Glutamatergic neuron (in vitro differentiated cells): ENCODE measurements around the gene TET1. TPM values are rescaled to one million over a fixed set of nuclear protein-coding genes. Genes with fewer than 3 reads are reported as not detected.
"Not testable (repeated sequence)": the region's sequence is repeated elsewhere in the genome, so short reads cannot be mapped to it uniquely, and the experiment has no call there.

Experiments used
- DNase-seq: peaks from one replicate; pipeline ENCODE4 v3.0.0; 2022
- H3K27ac Mint-ChIP-seq: one replicate; pipeline ENCODE4 v1.8.0; 2020; ENCODE audit warnings: mild to moderate bottlenecking, mixed read lengths, inconsistent platforms; ENCODE audit not compliant: unreplicated experiment
- H3K27me3 Mint-ChIP-seq: one replicate; pipeline ENCODE4 v1.8.0; 2020; ENCODE audit warnings: mild to moderate bottlenecking, moderate library complexity, mixed read lengths, inconsistent platforms; ENCODE audit not compliant: unreplicated experiment
- H3K36me3 Mint-ChIP-seq: one replicate; pipeline ENCODE4 v1.8.0; 2020; ENCODE audit warnings: mild to moderate bottlenecking, mixed read lengths, inconsistent platforms; ENCODE audit not compliant: unreplicated experiment
- H3K4me1 Mint-ChIP-seq: one replicate; pipeline ENCODE4 v1.8.0; 2020; ENCODE audit warnings: mild to moderate bottlenecking, low read depth, mixed read lengths, inconsistent platforms; ENCODE audit not compliant: unreplicated experiment
- H3K4me3 Mint-ChIP-seq: one replicate; pipeline ENCODE4 v1.8.0; 2020; ENCODE audit warnings: mild to moderate bottlenecking, mixed read lengths, inconsistent platforms; ENCODE audit not compliant: unreplicated experiment
- H3K9me3 Mint-ChIP-seq: one replicate; pipeline ENCODE4 v1.8.0; 2020; ENCODE audit warnings: mild to moderate bottlenecking, moderate library complexity, mixed read lengths, inconsistent platforms; ENCODE audit not compliant: unreplicated experiment
- total RNA-seq: library from RNA; stranded (reverse); fragmentation: NEBNext Ultra II Directional; extraction: Animal tissue kit (Norgen Biotek cat#: 25700); gene quantifications from one replicate; pipeline ENCODE4 v1.2.1, GENCODE V29; 2021; ENCODE audit not compliant: unreplicated experiment
- TF ChIP-seq, protein P1 (sequence below): fragments of 200-600 bp; sonication (generic); IDR thresholded peaks from one replicate; pipeline ENCODE4 v1.5.0; 2021; ENCODE audit not compliant: partially characterized antibody, unreplicated experiment

Gene TET1
- total RNA-seq, 1 donor from 2014 or later: 31.6 TPM

DNA sequence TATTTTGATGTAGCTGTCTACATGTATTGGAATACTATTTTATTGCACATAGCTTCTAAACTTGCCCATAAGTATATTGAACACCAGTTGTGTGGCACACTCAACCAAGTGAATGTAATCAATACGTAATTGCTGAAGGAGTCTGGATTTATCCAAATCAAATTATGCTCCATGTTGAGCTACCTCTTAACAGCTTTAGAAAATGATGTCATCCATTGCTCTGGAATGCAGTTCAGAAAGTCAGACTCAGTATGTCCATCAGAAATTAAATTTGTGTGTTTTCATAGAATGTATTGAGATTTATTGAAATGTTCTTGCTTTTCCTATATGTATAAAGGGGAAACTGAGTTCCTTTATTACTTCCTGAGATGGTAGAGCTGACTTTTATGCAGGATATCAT lies 135.9 kb downstream of the TET1 start:
- TF ChIP-seq, protein P1, sequence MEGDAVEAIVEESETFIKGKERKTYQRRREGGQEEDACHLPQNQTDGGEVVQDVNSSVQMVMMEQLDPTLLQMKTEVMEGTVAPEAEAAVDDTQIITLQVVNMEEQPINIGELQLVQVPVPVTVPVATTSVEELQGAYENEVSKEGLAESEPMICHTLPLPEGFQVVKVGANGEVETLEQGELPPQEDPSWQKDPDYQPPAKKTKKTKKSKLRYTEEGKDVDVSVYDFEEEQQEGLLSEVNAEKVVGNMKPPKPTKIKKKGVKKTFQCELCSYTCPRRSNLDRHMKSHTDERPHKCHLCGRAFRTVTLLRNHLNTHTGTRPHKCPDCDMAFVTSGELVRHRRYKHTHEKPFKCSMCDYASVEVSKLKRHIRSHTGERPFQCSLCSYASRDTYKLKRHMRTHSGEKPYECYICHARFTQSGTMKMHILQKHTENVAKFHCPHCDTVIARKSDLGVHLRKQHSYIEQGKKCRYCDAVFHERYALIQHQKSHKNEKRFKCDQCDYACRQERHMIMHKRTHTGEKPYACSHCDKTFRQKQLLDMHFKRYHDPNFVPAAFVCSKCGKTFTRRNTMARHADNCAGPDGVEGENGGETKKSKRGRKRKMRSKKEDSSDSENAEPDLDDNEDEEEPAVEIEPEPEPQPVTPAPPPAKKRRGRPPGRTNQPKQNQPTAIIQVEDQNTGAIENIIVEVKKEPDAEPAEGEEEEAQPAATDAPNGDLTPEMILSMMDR: no peak
- H3K36me3 Mint-ChIP-seq: no peaks in the 10 kb centered on the region
- peaks cover 15% of the 10 kb centered on the region for H3K4me1 Mint-ChIP-seq
- no peaks in the 10 kb centered on the region for H3K9me3 Mint-ChIP-seq
- H3K27me3 Mint-ChIP-seq: peaks cover 2% of the 10 kb centered on the region
- DNase-seq: no peak
- no peak overlapping the region for H3K4me3 Mint-ChIP-seq
- H3K27ac Mint-ChIP-seq: no peak overlapping the region

DNA sequence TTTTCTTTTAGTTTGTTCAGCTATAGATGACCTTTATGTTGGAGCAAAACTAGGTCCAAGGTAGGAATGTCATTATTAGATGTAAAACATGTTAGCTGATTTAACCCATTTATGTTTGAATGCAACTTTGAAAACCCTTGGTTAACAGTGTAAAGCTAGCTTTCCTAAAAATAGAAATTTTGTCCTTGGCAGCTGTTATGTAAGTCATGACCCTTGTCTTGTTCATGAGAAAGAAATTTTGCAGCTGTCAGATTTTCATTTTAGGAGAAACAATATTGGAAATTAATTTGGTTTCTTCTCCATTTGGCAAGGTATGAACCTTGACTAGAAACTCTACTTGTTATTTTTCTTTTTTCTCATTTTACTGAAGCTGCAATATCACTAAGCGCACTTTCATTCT lies 137.0 kb downstream of the TET1 start:
- no peak for DNase-seq
- H3K4me3 Mint-ChIP-seq: no peak overlapping the region
- no peaks in the 10 kb centered on the region for H3K9me3 Mint-ChIP-seq
- H3K27me3 Mint-ChIP-seq: peaks cover 2% of the 10 kb centered on the region
- no peaks in the 10 kb centered on the region for H3K36me3 Mint-ChIP-seq
- TF ChIP-seq, protein P1: no peak
- peaks cover 15% of the 10 kb centered on the region for H3K4me1 Mint-ChIP-seq
- no peak overlapping the region for H3K27ac Mint-ChIP-seq

DNA sequence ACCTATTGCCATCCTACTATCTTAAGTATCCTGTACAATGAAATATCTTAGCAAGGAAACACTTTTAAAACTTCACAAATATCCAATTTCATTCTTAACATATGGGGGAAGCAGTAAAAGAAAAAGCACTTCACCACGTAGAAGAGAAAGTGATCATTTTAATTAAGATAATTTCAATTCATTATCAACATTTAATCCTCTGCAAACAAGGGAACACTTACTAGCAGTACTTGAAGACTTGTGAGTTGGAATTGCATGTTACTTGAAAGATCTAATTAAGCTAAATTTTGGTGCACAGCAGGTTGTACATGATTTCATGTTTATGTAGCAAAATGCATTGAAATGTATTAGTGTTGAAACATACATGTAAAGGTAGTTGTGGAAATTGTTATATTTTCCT lies 140.1 kb downstream of the TET1 start:
- H3K36me3 Mint-ChIP-seq: no peaks in the 10 kb centered on the region
- H3K4me3 Mint-ChIP-seq: no peak overlapping the region
- H3K27ac Mint-ChIP-seq: no peak overlapping the region
- peaks cover 15% of the 10 kb centered on the region for H3K4me1 Mint-ChIP-seq
- H3K9me3 Mint-ChIP-seq: no peaks in the 10 kb centered on the region
- no peak for DNase-seq
- TF ChIP-seq, protein P1: no peak
- peaks cover 2% of the 10 kb centered on the region for H3K27me3 Mint-ChIP-seq

DNA sequence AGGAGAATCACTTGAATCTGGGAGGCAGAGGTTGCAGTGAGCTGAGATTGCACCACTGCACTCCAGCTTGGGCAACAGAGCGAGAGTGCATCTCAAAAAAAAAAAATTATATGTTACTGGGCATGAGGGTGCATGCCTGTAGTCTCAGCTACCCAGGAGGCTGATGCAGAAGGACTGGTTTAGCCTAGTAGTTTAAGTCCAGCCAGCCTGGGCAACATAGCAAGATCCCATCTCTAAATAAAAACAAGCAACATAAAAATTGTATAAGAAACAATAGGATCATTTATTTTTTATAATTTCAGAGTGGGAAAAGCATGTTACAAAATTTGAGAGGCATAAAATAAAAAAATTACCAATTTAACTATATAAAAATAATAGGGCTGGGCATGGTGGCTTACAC lies 145.4 kb downstream of the TET1 start:
- no peaks in the 10 kb centered on the region for H3K4me1 Mint-ChIP-seq
- H3K4me3 Mint-ChIP-seq: no peak overlapping the region
- no peaks in the 10 kb centered on the region for H3K36me3 Mint-ChIP-seq
- no peak for DNase-seq
- H3K27me3 Mint-ChIP-seq: no peaks in the 10 kb centered on the region
- no peak overlapping the region for H3K27ac Mint-ChIP-seq
- no peaks in the 10 kb centered on the region for H3K9me3 Mint-ChIP-seq
- TF ChIP-seq, protein P1: no peak

DNA sequence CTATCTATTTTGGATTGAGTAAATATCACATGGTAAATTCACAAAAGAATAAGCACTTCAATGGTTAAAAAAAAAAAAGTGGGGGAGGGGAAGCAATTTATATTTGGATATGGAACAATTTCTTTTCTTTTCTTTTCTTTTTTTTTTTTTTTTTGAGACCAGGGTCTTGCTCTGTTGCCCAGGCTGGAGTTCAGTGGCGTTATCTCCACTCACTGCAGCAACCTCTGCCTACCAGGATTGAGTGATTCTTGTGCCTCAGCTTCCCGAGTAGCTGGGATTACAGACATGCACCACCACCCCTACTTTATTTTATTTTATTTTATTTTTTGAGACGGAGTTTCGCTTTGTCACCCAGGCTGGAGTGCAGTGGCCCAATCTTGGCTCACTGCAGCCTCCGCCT lies 148.8 kb downstream of the TET1 start:
- not testable (repeated sequence) for H3K4me3 Mint-ChIP-seq, H3K4me1 Mint-ChIP-seq, H3K27me3 Mint-ChIP-seq, H3K27ac Mint-ChIP-seq, H3K9me3 Mint-ChIP-seq, DNase-seq, H3K36me3 Mint-ChIP-seq

DNA sequence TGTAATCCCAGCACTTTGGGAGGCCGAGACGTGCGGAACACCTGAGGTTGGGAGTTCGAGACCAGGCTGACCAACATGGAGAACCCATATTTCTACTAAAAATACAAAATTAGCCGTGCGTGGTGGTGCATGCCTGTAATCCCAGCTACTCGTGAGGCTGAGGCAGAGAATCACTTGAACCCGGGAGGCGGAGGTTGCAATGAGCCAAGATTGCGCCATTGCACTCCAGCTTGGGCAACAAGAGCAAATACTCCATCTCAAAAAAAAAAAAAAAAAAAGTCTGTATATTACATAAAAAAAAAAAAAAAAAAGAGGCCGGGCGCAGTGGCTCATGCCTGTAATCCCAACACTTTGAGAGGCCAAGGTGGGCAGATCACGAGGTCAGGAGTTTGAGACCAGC lies 152.9 kb downstream of the TET1 start:
- H3K4me3 Mint-ChIP-seq, DNase-seq, H3K4me1 Mint-ChIP-seq, H3K9me3 Mint-ChIP-seq, H3K36me3 Mint-ChIP-seq, H3K27ac Mint-ChIP-seq, H3K27me3 Mint-ChIP-seq: not testable (repeated sequence)
